Measurements from ENCODE around the gene CDH4.

The CDH4 gene

DNA sequence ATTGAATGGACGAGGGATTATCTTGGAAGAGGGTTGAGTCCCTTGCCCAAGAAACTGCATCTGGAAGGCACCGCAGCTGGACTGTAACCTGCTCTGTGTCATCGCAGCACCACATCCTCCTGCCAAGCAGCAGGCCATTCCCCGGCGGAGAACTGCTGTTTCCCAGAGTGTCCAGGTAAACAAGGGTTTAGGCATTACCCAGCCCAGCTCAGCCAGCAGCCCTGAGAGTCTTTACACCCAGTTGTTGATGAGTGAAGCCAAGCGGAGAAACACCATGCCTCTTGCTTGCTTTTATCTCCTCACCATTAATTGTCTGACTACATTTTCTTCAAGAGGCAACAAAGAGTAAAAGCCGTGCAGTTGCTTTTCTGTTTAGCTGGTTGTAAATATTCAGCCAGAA, 104.1 kb downstream of the CDH4 start:
- no peak for DNase-seq (ENCODE audit: low spot score)

DNA sequence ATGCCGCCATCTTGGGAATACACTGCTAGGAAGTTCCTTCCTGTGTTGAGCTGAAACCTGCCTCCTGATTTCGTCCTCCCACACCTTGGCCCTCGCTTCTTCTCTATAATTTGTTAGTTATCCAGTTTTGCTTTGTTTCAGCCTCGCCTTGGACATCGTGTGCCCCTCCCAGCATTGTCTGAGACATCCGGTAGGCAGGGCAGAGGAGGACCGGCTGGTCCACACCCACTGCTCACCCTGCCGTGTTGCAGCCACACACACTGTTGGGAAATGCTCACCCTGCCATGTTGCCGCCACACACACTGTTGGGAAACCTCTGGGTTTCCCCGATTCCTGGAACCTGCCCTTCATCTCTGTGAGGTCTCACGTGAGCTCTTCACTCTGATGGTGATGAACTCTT, 105.1 kb downstream of the CDH4 start:
- DNase-seq (ENCODE audit: low spot score): no peak

DNA sequence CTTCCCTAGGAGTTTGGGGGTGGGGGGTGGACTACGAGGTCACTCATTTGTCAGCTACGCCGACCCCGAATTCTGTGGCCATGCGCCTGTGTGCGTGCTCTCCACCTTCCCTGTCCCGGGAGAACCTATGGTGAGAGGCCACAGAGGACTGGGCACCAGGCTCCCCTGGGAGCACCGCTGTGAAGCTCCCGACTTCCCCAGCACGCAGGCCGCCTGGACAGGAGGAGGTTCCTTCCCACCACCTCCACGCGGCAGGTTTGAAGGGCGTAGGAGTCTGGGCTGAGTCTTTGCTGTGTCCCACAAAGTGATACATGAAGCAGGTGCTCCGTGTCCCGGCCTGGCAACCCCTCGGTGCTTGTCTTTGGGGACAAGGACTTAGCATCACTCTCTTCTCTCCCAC, 107.2 kb downstream of the CDH4 start:
- DNase-seq (ENCODE audit: low spot score): no peak

DNA sequence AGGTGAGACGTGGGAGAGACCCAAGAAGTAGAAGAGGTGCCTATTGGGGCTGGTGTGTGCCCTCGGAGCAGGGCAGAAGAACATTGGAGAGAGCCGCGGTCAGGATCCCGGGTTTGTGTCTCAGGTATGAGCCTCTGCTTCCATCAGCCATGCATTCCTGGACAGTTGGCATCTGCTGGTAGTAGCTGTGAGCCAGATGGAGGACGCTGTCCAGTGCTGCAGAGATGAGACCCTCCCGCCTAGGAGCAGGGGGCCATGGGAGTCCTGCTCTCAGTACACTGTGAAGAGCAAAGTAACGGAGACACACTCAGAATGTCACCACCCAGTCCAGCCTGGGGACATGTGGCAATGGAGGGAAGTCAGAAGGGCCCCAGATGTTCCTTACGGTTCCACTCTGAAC, 108.2 kb downstream of the CDH4 start:
- no peak for DNase-seq (ENCODE audit: low spot score)

DNA sequence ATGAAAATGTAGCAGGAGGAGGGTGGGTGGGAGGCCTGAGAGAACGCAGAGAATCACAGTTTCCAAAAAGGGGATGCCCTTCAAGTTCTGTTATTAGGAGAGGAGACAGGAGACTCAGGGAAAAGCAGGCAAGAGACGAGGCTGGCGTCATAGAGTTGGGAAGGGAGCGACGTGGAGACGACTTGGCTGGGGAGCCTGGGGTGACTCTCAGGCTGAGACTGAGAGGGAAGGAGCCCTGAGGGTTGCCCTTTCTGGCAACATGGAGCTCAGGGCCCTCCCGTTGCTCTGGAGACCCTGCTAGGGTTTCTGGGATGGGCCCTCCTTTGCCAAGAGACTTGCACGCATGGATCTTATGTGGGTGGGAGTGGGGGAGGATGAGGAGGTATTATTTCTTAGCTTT, 108.9 kb downstream of the CDH4 start:
- DNase-seq (ENCODE audit: low spot score): no peak

DNA sequence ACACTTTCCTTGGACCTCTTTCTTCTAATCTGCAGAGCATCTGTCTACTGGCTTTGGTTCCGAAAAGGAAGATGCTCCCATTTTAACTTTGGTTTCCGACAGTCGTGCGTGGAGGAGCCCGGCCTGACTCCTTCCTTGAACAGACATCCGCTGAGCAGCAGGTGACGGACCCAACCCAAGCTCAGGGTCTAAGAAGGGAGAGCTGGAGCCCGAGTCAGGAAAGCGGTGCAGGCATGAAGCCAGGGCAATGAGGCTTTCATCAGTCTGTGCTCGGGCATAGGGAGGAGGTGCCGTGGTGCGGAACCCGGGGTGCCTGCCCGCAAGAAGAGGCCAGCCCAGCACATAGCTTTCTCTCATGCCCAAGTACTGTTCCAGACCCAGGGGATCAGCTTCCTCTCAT, 109.4 kb downstream of the CDH4 start:
- no peak for DNase-seq (ENCODE audit: low spot score)

DNA sequence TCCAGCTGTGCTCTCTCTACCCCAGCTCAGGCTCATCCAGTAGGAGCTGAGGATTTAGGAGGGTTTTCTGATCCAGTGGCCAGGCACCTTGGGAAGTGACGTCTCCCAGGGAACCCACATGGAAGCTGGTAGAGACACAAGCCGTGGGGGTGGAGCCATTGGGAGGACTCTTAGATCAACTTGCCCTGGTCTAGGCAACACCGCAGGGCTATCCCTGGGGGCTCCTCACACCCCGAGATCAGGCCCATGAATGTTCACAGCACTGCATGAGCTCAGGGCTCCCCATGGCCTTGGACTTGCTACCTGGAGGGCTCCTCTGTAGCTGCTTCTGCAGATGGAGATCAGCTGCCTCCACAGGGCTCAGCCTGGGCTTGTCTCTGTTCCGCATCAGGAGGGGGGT, 112.1 kb downstream of the CDH4 start:
- no peak for DNase-seq (ENCODE audit: low spot score)

DNA sequence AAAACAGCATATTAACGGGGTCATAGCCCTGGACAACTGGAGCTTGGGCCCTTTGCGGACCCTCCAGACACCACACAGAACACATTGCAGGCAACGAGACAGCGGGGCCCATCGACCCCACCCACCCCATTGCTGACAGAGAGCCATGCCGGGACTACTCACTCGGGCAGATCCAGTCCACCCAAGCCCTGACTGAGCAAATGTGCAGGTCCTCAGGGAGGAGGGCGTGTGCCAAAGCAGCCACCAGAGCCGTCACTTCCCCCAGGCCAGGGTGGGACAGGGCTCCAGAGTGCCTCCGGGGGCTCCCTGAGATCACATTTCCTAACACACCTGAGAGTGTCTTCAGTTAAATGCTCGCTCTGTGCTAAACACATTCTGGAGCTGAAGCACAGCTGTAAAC, 114.9 kb downstream of the CDH4 start:
- DNase-seq (ENCODE audit: low spot score): no peak

DNA sequence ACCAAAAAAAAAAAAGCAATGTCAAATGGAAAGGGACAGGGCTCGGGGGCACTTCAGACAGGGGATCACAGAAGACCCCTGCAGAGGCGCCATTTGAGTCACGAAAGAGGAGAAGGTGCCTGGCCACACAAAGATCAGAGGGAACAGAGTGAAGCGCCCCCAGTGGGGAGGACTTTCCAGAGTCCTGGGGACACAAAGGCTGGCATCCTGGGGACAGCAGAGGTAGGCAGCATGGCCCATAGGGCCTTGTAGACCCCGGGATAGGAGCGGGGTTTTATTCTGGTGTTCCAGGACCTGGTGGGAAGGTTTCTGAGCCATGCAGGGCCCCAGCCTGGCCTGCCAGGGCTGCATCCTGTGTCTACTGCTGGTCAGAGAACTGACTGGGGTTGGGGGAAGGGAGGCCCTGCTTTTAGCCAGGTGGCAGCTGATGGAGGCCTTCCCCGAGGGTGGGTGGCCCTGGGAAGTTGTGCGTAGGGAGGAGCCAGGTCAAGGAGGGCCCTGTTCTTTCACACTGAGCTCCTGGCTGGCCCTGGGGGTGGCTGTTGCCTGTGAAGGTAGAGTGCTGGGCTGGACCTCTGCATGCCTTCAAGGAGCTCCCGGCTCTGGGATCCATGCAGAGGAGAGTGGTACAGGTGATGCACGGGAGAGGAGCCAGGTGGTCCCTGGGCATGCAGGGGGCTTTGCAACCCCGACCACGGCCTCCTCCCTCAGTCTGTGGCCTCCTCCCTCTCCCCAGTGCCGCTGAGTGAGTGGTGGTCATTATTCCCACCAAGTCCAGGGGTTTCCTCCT, 117.9 kb downstream of the CDH4 start:
- no peak for DNase-seq (ENCODE audit: low spot score)

DNA sequence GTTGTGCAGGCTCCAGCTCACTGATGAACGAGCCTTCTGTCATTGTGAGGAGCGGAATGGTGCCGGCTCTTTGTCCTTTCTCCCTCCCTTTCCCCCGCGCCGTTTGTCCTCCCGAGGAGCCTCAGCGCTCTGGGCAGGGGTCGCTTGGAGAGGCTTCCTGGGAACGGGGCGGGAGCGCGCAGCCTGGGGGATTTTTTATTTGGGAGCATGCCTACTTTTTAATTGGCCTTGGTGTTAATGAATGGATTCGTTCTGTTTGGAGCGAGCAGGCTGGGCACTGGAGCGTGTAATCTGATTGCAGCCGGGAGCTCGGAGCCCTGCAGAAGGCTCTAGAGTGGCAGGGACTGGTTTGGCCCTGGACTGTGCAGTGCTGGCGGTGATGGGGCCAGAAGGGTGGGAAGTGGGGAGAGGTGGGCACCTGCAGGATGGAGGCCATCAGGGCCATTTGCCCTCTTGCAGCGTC, 118.8 kb downstream of the CDH4 start:
- DNase-seq (ENCODE audit: low spot score): no peak

DNA sequence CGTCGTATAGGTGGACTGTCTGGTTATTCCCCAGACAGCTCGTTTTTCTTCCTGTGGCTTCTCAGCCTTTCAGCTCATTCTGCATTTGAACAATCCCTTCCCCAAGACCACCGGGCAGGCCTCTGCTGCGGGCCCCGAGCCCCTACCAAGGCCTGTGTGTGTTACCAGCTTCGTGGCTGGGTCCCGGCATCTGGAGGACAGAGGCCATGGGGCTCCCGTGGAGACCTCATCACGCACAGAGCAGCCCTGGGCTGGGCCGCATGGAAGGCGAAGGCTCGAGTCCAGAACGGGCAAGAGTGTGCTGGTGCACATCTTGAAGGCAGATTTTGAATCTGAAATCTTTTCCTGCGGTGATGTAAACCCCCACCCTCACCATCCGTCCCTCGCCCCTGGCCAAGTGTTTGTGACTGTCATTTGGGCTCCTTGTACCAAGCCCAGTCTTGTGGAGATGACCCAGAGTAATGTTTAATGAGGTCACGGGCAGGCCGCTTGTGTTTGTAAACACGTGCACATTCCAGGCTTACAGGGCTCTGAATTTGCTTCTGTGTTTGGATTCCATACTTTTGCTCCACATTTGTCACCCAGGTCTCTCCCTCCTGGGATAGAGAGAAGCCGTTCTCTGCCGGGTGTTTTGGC, 119.6 kb downstream of the CDH4 start:
- no peak for DNase-seq (ENCODE audit: low spot score)

DNA sequence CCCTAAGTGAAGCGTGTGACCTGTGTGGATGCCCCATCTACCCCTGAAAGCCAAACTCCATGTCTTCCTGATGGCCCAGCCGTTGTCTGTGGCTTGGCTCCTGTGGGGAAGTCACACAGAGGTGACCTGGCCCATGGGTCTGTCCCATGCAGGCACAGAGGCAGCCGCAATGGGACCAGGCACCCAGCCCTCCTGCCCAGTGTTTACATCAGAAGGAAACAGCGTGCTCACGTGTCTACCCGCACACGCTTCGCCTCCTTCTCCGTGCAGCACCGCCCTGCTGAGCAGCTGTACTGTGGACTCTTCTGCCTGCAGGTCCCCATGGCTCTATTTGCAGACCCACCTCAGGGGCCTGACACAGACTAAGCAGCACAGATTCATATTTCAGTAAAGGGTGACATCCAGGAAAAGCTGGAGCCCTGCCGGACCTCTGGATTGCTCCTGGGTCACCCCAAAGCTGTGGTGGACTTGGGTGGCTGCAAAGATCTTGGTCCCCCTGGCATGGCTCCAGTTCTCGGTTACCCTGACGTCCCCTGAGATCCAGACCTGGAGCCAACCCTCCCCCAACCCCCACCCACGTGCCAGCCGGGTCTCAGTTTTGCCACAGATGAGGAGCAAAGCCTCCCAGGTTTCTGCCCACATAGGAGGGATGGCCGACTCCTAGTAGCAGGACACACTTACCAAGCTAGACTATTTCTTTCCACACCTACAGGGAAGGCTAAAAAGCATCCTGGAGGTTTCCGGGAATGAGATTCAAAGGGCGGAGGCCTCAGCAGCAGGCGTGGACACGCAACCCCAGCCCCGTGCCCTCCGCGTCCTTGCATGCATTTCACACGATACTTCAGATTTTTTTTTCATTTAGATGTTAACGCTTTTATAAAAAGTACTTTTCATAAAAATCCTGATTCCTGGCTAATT, 120.3 kb downstream of the CDH4 start:
- DNase-seq (ENCODE audit: low spot score): no peak

DNA sequence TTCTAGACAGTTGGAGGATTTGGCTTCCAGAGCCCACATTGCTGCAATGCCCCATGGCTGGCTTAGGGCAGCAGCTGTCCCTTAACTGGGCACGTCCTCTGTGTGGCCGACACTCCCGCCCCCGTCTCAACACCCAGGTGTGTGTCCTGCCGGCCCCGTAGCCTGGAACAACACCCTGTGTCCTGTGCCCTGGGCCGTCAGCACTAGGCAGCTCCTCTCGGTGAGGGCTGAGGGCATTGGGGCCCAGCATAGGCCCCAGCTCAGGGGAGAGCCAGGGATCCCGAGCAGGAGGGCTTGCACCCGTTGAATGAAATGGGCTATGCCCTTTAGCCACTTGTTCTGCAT, 121.0 kb downstream of the CDH4 start:
- DNase-seq (ENCODE audit: low spot score): no peak

DNA sequence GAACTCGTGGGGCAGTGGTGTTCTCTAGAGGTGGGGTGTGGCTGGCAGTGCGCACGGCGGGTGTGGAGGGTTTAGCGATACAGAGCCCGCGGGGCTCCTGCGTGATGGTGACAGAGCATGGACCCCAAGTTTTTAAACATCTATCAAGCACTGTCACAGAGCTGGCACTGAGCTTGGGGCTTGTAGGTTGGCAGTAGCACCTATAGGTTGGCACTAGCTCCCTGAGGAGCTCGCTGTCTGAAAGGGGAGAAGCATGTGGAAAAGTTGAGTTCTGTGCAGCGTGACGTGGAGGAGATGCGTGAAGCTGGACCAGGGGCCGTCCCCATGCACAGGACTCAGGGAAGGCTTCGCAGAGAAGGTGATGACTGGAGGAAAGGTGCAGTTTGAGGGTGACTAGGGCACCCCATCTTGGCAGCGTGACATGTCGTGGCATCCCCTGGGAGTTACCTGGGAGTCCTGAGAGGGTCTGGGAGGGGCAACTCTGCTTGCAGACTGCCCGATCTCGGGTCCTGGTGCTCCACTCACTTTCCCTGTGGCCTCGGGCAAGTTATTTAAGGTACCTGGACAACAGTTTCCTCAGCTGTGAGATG, 122.0 kb downstream of the CDH4 start:
- DNase-seq (ENCODE audit: low spot score): no peak

DNA sequence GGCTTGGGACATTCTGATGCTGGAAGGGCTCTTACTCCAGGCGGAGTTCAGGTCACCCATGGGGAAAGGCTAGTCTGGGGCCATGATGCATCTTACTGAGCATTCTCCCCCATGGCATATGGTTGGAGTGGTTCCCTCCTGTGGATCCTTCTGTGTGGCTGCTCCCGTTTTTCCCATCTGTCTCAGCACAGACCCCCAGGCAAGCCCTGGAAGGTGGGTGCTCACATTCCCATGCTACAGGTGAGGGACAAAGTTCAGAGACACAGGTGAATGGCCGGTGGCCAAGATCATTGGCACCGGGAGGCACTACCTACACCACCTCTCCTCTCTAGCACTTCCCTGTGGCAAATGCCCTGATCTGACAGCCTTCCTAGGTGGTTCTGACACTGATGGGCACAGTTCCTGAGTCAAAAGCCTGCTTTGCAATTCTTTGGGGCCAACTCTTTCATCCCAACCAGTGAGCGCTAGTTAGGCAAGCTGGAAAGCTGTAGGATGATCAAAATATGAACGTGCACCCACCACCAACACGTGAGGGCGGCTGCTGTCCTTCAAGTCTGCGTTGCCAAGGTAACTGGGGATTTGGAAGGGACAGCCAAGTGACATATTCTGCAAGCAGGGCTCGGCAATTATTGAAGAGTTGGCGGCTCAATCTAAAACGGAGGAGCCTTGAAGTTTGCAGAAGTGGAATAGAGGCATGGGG, 124.6 kb downstream of the CDH4 start:
- DNase-seq (ENCODE audit: low spot score): no peak

DNA sequence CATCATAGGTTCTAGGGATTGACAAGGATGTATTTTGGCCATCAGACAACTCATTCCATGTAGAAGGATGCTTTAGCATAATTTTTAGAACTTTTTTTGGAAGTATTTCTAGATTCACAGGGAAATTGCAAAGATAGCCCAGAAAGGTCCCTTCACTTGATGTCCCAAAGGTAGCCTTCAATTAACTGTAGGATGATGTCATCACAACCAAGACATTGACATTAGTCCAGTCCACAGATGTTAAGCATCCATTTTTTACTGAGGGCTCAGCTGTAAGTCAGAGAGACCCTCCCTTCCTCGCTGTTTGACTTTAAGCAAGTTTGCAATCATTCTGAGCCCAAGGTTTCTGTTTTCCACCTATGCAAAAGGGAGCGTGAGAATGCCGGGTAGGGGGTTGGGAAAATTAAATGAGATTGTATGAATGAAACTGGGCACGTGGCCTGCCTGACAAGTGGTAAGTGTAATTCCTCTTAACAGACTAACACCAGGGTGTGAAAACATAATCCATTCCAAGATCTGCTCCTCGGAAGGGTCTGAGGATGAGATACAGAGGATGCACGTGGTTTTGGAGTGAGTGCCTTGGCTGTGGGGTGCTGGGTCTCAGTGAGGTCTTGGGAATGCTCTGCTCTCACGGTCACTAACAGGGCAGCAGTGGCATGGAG, 126.8 kb downstream of the CDH4 start:
- no peak for DNase-seq (ENCODE audit: low spot score)

DNA sequence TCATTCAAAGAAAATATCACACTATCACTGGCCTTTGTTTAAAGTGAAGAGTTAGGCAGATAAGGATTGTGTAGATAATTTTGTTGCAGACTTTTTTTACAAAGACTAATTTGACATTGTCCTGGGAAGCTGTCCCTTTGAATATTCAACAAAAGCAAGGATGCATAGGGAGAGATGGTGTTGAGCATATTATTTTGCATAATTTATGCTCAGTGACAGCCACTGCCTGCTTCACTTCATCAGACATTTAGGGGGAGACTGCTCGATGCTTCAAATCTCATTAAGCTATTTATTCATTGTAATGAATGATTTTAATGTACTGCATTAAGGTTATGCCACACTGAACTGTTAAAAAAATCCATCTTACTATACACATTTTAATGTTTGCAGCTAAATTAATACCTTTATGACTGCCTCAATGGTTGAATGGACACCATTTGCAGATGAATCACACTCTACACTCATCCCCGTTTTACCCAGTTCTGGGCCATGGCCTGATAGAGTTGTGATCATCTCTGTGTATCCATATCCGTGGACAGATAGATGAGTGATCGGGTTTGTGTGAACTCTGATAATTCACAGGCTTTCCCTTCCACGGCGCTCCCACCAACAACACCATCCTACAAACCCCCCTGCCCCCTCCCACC, 128.0 kb downstream of the CDH4 start:
- no peak for DNase-seq (ENCODE audit: low spot score)

DNA sequence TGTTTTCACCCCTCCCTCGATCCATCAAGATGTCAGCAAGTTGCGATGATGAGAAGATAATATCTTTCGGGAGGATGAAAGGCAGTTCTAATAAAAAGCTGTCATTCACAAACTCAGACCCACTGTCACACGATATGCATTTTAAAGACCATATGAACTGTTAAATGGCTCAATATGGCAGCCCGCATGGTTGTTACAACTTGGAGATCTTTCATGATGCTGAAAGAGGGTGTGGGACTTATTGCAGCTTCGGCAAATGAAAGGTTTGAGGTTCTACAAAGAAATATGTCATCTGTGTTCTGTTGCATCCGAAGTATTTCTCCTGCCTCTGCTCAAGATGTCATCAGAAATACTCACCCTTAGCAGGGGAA, 128.5 kb downstream of the CDH4 start:
- no peak for DNase-seq (ENCODE audit: low spot score)

DNA sequence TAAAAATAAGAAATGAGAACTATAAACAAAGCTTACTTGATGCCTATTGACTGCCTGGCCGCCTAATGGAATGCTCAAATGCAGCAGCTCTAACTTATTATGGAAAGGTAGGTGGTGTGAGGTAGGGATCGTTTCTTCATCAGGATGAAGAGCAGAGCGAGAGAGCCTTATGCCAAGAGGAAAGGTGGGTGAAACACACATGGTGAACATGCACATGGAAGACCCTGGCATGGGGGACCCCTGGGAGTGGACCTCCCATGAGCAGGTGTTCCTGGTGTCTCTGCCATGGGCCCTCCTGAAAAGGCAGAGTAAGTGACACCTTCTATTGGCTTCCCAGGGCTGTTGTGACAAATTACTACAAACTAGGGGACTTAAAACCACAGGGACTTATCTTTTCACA, 130.1 kb downstream of the CDH4 start:
- no peak for DNase-seq (ENCODE audit: low spot score)

DNA sequence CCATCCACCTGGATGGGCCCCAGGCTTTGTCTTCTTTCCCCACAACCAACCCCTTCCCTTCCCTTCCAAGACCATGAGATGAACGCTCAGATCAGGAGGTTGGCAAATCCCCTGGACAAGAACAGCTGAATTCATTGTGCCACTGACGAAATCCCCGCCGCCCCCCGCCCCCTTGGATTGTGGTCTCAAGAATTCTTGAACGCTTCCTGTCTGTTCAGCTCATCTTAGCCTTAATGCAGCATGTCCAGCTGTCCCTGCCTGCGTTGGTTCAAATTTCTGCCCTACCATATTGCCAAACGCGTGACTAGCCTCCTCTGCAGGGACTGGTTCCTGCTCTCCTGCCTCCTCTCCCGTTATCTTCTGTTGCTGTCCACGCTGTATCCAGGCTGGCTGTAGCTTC, 133.2 kb downstream of the CDH4 start:
- no peak for DNase-seq (ENCODE audit: low spot score)

DNA sequence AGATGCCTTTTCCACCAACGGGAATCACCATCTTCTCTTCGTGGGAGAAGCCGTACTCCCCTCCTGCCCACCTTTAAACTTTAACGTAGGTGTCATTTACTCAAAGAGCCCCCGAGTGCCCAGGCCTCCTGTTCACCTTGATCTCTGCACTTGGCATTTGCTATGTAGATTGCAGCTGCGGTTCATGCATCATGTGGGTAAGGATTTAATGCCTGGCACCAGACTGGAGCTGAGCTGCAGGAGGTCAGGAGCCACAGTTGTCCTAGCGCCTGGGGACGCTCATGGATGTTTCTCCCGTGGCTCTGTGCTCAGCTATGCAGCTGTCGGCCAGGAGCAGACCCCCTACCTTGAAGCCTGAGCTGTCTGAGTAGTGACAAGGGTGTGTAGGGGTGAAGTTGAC, 133.7 kb downstream of the CDH4 start:
- DNase-seq (ENCODE audit: low spot score): no peak
